ENCODE results near the gene ACAP3.

DNA sequence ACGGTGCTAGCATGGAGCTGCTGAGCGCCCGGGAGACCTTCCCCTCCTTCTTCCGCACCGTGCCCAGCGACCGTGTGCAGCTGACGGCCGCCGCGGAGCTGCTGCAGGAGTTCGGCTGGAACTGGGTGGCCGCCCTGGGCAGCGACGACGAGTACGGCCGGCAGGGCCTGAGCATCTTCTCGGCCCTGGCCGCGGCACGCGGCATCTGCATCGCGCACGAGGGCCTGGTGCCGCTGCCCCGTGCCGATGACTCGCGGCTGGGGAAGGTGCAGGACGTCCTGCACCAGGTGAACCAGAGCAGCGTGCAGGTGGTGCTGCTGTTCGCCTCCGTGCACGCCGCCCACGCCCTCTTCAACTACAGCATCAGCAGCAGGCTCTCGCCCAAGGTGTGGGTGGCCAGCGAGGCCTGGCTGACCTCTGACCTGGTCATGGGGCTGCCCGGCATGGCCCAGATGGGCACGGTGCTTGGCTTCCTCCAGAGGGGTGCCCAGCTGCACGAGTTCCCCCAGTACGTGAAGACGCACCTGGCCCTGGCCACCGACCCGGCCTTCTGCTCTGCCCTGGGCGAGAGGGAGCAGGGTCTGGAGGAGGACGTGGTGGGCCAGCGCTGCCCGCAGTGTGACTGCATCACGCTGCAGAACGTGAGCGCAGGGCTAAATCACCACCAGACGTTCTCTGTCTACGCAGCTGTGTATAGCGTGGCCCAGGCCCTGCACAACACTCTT is 24.5 kb upstream of the ACAP3 start:
- no peak for TF ChIP-seq MYC (IDR thresholded peaks at IDR 0.05; ENCODE audit: low read depth, low read length)
- TF ChIP-seq POLR2A (IDR thresholded peaks at IDR 0.05; ENCODE audit: low read depth, low read length), result no peak
- TF ChIP-seq, protein P1, sequence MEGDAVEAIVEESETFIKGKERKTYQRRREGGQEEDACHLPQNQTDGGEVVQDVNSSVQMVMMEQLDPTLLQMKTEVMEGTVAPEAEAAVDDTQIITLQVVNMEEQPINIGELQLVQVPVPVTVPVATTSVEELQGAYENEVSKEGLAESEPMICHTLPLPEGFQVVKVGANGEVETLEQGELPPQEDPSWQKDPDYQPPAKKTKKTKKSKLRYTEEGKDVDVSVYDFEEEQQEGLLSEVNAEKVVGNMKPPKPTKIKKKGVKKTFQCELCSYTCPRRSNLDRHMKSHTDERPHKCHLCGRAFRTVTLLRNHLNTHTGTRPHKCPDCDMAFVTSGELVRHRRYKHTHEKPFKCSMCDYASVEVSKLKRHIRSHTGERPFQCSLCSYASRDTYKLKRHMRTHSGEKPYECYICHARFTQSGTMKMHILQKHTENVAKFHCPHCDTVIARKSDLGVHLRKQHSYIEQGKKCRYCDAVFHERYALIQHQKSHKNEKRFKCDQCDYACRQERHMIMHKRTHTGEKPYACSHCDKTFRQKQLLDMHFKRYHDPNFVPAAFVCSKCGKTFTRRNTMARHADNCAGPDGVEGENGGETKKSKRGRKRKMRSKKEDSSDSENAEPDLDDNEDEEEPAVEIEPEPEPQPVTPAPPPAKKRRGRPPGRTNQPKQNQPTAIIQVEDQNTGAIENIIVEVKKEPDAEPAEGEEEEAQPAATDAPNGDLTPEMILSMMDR (IDR thresholded peaks at IDR 0.05; ENCODE audit: extremely low read depth in 1 of 2, insufficient read depth in 1 of 2, low read depth in 1 of 2, low read length in 2 of 2), result no peak
- TF ChIP-seq FOS (IDR thresholded peaks at IDR 0.05; ENCODE audit: borderline replicate concordance, insufficient read depth, low read length), result no peak

All from endothelial cell of umbilical vein (primary cell).